Measurements from ENCODE around the gene CNTRL. TPM values are rescaled to one million over a fixed set of nuclear protein-coding genes. Genes with fewer than 3 reads are reported as not detected.
A peak's percentile ranks its signal among the peaks of the same experiment; 100 is the strongest.
"Not testable (repeated sequence)": the region's sequence is repeated elsewhere in the genome, so short reads cannot be mapped to it uniquely, and the experiment has no call there.

CNTRL gene
- polyA plus RNA-seq, 1 experiment: 8.3 TPM

GRCh38 chr9:121075251-121076036 is 689 bp downstream of the CNTRL start:
- no peaks in the 10 kb centered on the region for H3K27me3 ChIP-seq (ENCODE audit: control insufficient read depth, insufficient read depth, low read length)
- H3K9me3 ChIP-seq (ENCODE audit: control insufficient read depth, insufficient read depth, low read length): no peaks in the 10 kb centered on the region; the same call in 1 of the 2 replicates
- H3K4me3 ChIP-seq (ENCODE audit: low read depth, low read length): peak overlapping the region; percentile 91
- POLR2A ChIA-PET: no interaction called here
- no peak for DNase-seq (ENCODE audit: low read depth, low spot score)
- H3K27ac ChIP-seq (ENCODE audit: low read depth, low read length): peak overlapping the region; percentile 83
- CTCF ChIA-PET: interaction anchor here (1.6 to 2.6 kb wide), 3 partner anchors 15 to 90 kb away, joined by 5 to 14 read pairs (median 5); no protein-coding TSS in a partner anchor
- no peak for TF ChIP-seq CTCF (IDR thresholded peaks at IDR 0.05; ENCODE audit: low read depth, low read length)

- H3K4me3 ChIP-seq (ENCODE audit: low read depth, low read length): no peak overlapping the region
- no peaks in the 10 kb centered on the region for H3K27me3 ChIP-seq (ENCODE audit: control insufficient read depth, insufficient read depth, low read length)
- H3K27ac ChIP-seq (ENCODE audit: low read depth, low read length): no peak overlapping the region
- H3K9me3 ChIP-seq (ENCODE audit: control insufficient read depth, insufficient read depth, low read length): no peaks in the 10 kb centered on the region
- POLR2A ChIA-PET: no interaction called here
- CTCF ChIA-PET: interaction anchor here (0.8 to 3.2 kb wide), 4 partner anchors 9 to 238 kb away, joined by 3 to 20 read pairs (median 4); no protein-coding TSS in a partner anchor
- TF ChIP-seq CTCF (IDR thresholded peaks at IDR 0.05; ENCODE audit: low read depth, low read length): no peak
- no peak for DNase-seq (ENCODE audit: low read depth, low spot score)
Observed at GRCh38 chr9:121082075-121082474, 7.3 kb downstream of the CNTRL start.

- Histone ChIP-seq H3K4me3 (ENCODE audit: low read depth, low read length) (no peak overlapping the region), H3K27ac (ENCODE audit: low read depth, low read length) (no peak overlapping the region), H3K9me3 (ENCODE audit: control insufficient read depth, insufficient read depth, low read length) (no peaks in the 10 kb centered on the region), H3K27me3 (ENCODE audit: control insufficient read depth, insufficient read depth, low read length) (no peaks in the 10 kb centered on the region)
- TF ChIP-seq CTCF (IDR thresholded peaks at IDR 0.05; ENCODE audit: low read depth, low read length): no peak
- DNase-seq (ENCODE audit: low read depth, low spot score): no peak
- POLR2A ChIA-PET: no interaction called here
- CTCF ChIA-PET: interaction anchor here (1.0 to 1.2 kb wide), 2 partner anchors 26 to 148 kb away, joined by 3 read pairs; no protein-coding TSS in a partner anchor
Observed at GRCh38 chr9:121085661-121086060, 10.9 kb downstream of the CNTRL start.

- POLR2A ChIA-PET: no interaction called here
- Histone ChIP-seq H3K4me3 (ENCODE audit: low read depth, low read length) (no peak overlapping the region), H3K9me3 (ENCODE audit: control insufficient read depth, insufficient read depth, low read length) (no peaks in the 10 kb centered on the region), H3K27ac (ENCODE audit: low read depth, low read length) (no peak overlapping the region), H3K27me3 (ENCODE audit: control insufficient read depth, insufficient read depth, low read length) (no peaks in the 10 kb centered on the region)
- TF ChIP-seq CTCF (IDR thresholded peaks at IDR 0.05; ENCODE audit: low read depth, low read length): no peak
- DNase-seq (ENCODE audit: low read depth, low spot score): no peak
- CTCF ChIA-PET: no interaction called here
Observed at GRCh38 chr9:121088576-121088975, 13.8 kb downstream of the CNTRL start.

GRCh38 chr9:121090743-121091142 is 16.0 kb downstream of the CNTRL start:
- POLR2A ChIA-PET; DNase-seq (ENCODE audit: low read depth, low spot score): not testable (repeated sequence)
- CTCF ChIA-PET: interaction anchor here (1.8 kb wide), 1 partner anchor 31 kb away, joined by 8 read pairs; no protein-coding TSS in a partner anchor

More at GRCh38 chr9:121090743-121091142, 16.0 kb downstream of the CNTRL start:
- H3K9me3 ChIP-seq (ENCODE audit: control insufficient read depth, insufficient read depth, low read length); H3K27me3 ChIP-seq (ENCODE audit: control insufficient read depth, insufficient read depth, low read length); H3K27ac ChIP-seq (ENCODE audit: low read depth, low read length); H3K4me3 ChIP-seq (ENCODE audit: low read depth, low read length): not testable (repeated sequence)
